ENCODE measurements around the gene OR51G2.
"Not testable (repeated sequence)": the region's sequence is repeated elsewhere in the genome, so short reads cannot be mapped to it uniquely, and the experiment has no call there.

The OR51G2 gene

GRCh38 chr11:4919250-4919649, at the start of gene OR51G2:
Gene OR51G2, minus strand, starts transcription at chr11:4919350. Its CDS starts 3,687 bp downstream, at chr11:4915663.
- DNase-seq: no peak

GRCh38 chr11:4962816-4963215, 43.7 kb upstream of the OR51G2 start:
- no peak for DNase-seq

GRCh38 chr11:4960877-4961276, 41.7 kb upstream of the OR51G2 start:
- DNase-seq: no peak

- DNase-seq: no peak
Observed at GRCh38 chr11:4957396-4957795, 38.2 kb upstream of the OR51G2 start.

GRCh38 chr11:4955613-4956012, 36.5 kb upstream of the OR51G2 start, which contains the start of gene OR51A2:
Gene OR51A2, minus strand, starts transcription at chr11:4955713. Its CDS starts 0 bp downstream, at chr11:4955713.
- DNase-seq: not testable (repeated sequence)

GRCh38 chr11:4947505-4947904, 28.4 kb upstream of the OR51G2 start, which contains the start of gene OR51A4:
Gene OR51A4, minus strand, starts transcription at chr11:4947605. Its CDS starts 505 bp downstream, at chr11:4947100.
- DNase-seq: no peak

GRCh38 chr11:4936745-4937144, 17.6 kb upstream of the OR51G2 start:
- no peak for DNase-seq

GRCh38 chr11:4932751-4933150, 13.6 kb upstream of the OR51G2 start:
- DNase-seq: no peak

GRCh38 chr11:4926608-4927007, 7.5 kb upstream of the OR51G2 start:
- no peak for DNase-seq

- DNase-seq: no peak
Observed at GRCh38 chr11:4924239-4924638, 5.1 kb upstream of the OR51G2 start, which contains the start of gene OR51G1. Gene OR51G1, minus strand, starts transcription at chr11:4924339. Its CDS starts 0 bp downstream, at chr11:4924339.

GRCh38 chr11:4922304-4922703, 3.2 kb upstream of the OR51G2 start:
- DNase-seq: no peak

- no peak for DNase-seq
Observed at GRCh38 chr11:4921796-4922195, 2.6 kb upstream of the OR51G2 start.

- no peak for DNase-seq
Observed at GRCh38 chr11:4916581-4916980, 2.6 kb downstream of the OR51G2 start.

- DNase-seq: no peak
Observed at GRCh38 chr11:4903484-4903883, 15.7 kb downstream of the OR51G2 start, which contains the start of gene OR51A7. Gene OR51A7, plus strand, starts transcription at chr11:4903783. Its CDS starts 3,587 bp downstream, at chr11:4907370.

GRCh38 chr11:4891996-4892640, 27.0 kb downstream of the OR51G2 start:
- no peak for DNase-seq

- DNase-seq: no peak
Observed at GRCh38 chr11:4890279-4890678, 28.9 kb downstream of the OR51G2 start.

GRCh38 chr11:4887591-4887990, 31.6 kb downstream of the OR51G2 start:
- no peak for DNase-seq

GRCh38 chr11:4886186-4886585, 33.0 kb downstream of the OR51G2 start:
- no peak for DNase-seq

GRCh38 chr11:4884361-4884760, 34.8 kb downstream of the OR51G2 start:
- no peak for DNase-seq

- no peak for DNase-seq
Observed at GRCh38 chr11:4882543-4882942, 36.6 kb downstream of the OR51G2 start.

GRCh38 chr11:4881860-4882500, 37.2 kb downstream of the OR51G2 start, which contains the start of gene OR51T1:
Gene OR51T1, plus strand, starts transcription at chr11:4881900. Its CDS starts 0 bp downstream, at chr11:4881900.
- no peak for DNase-seq

- no peak for DNase-seq
Observed at GRCh38 chr11:4881188-4881587, 38.0 kb downstream of the OR51G2 start.

GRCh38 chr11:4865855-4866254, 53.3 kb downstream of the OR51G2 start:
- DNase-seq: no peak

- DNase-seq: no peak
Observed at GRCh38 chr11:4863876-4864275, 55.3 kb downstream of the OR51G2 start.

Measured in islet precursor cell (in vitro differentiated cells).